GM10266 (cell line): Measurements from ENCODE around the gene SEPTIN12.

ENCODE experiments used
- DNase-seq: peaks from one replicate; pipeline ENCODE4 v3.0.0; 2012; ENCODE audit errors: extremely low spot score
- TF ChIP-seq, protein P1 (sequence below): IDR thresholded peaks from 2 replicates; pipeline ENCODE4 v1.5.1; 2012; ENCODE audit warnings: mild to moderate bottlenecking, low read depth; ENCODE audit not compliant: control insufficient read depth, insufficient read depth; ENCODE audit errors: missing control alignments

The SEPTIN12 gene

DNA sequence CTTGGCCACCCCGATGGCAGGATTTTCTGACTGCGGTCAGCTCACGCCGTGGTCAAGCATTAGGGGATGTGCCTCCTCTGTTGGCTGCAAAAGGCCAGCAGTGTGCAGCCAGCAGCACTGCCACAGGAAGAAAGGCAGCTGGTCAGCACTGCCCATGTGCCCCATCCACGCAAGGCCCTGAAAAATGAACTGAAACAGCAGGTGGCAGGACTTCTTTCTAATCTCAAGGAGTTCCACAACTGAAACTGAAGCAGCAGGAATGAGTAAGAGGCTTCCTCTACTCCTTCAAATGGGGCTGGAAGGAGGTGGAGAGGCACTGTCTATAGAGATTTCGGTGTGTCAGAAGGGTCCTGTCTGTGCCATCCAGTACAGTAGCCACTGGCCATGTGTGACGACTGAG, 24.4 kb downstream of the SEPTIN12 start:
- TF ChIP-seq, protein P1, sequence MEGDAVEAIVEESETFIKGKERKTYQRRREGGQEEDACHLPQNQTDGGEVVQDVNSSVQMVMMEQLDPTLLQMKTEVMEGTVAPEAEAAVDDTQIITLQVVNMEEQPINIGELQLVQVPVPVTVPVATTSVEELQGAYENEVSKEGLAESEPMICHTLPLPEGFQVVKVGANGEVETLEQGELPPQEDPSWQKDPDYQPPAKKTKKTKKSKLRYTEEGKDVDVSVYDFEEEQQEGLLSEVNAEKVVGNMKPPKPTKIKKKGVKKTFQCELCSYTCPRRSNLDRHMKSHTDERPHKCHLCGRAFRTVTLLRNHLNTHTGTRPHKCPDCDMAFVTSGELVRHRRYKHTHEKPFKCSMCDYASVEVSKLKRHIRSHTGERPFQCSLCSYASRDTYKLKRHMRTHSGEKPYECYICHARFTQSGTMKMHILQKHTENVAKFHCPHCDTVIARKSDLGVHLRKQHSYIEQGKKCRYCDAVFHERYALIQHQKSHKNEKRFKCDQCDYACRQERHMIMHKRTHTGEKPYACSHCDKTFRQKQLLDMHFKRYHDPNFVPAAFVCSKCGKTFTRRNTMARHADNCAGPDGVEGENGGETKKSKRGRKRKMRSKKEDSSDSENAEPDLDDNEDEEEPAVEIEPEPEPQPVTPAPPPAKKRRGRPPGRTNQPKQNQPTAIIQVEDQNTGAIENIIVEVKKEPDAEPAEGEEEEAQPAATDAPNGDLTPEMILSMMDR = no peak
- DNase-seq = no peak

DNA sequence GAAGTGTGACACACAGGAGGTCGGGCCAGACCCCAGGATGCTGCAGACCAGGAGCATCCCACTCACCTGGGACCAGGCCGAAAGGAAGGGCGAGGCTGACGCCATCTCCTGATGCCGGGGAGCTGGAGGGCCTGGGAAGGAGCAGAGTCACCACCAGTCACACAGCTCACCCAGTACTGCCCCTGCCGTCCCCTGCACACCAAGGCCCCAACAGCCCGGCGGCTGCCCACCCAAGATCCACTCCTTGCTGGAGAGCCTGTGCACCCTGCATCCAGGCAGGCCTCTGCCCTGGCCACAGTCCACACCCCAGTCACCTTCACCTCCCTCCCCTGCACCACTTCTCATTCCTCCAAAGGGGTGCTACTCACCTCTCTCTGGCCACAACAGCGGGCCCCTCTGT, 25.9 kb downstream of the SEPTIN12 start:
- TF ChIP-seq, protein P1 = no peak
- no peak for DNase-seq

DNA sequence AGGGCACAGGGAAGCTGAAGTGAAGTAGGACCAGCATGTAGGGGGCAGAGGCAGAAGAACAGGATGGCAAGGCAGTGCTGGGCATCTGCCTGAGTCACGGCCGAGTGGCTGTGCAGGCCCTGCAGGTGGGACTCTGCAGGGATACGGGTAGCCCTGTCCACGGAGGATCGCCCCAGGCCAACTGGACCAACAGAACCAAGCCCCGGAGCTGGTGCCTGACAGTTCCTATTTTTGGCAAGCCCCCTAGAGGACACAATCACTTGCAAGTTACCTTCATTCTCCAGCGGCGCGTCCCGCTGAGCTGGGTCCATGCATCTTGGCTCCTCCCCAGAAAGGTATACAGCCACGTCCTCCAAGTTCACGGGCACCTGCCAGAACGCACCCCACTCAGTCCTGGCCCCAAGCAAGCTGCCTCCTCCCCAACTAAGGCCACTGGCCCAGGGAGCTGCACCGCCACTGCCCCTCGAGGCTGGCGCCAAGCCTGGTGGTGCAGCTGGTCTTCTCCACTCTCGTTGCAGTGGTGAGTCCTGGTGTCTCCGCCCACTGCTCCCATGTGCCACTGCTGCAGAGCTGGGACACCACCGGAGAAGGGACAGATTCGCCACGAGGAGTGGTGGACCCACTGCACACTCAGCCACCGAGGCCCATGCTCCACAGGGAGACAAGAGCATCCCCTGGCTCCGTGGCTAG, 27.8 kb downstream of the SEPTIN12 start:
- TF ChIP-seq, protein P1 = no peak
- DNase-seq = no peak

DNA sequence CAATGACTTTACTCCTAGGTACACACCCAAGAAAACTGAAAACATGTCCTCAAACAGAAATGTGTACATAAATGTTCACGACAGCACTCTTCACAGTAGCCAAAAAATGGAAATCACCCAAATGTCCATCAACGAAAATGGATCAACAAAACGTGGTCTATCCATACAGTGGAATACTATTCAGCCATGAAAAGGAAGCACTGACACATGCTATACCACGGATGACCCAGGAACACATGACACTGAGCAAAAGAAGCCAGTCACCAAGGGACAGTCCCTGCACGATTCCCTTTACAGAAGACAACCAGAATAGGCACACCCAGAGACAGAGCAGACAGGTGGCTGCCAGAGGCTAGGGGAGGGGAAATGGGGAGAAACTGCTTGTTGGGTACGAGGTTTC, 32.5 kb downstream of the SEPTIN12 start:
- TF ChIP-seq, protein P1 = no peak
- DNase-seq = no peak

DNA sequence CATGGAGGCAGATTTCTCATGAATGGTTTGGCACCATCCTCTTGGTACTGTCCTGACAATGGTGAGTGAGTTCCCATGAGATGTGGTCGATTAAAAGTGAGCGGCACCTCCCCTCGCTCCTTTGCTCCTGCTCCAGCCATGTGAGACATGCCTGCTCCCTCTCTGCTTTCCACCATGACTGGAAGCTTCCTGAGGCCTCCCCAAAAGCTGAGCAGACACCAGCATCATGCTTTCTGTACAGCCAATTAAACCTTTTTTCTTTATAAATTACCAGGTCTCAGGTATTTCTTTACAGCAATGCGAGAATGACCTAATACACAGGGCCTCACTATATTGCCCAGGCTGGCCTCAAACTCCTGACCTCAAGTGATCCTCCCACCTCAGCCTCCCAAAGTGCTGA, 33.3 kb downstream of the SEPTIN12 start:
- DNase-seq = no peak
- TF ChIP-seq, protein P1 = no peak

DNA sequence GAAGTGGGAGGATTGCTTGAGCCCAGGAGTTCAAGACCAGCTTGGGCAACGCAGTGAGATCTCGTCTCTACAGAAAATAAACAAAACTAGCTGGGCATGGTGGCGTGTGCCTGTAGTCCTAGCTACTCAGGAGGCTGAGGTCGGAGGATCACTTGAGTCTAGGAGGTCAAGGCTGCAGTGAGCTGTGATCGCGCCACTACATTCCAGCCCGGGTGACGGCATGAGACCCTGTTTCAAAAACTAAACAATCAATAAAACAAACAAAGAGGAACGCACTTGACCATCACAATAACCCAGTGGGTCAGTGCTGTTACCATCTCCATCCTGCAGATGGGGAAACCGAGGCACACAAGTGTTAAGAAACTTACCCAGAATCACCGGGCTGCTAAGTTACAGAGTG, 34.9 kb downstream of the SEPTIN12 start:
- TF ChIP-seq, protein P1 = no peak
- no peak for DNase-seq

DNA sequence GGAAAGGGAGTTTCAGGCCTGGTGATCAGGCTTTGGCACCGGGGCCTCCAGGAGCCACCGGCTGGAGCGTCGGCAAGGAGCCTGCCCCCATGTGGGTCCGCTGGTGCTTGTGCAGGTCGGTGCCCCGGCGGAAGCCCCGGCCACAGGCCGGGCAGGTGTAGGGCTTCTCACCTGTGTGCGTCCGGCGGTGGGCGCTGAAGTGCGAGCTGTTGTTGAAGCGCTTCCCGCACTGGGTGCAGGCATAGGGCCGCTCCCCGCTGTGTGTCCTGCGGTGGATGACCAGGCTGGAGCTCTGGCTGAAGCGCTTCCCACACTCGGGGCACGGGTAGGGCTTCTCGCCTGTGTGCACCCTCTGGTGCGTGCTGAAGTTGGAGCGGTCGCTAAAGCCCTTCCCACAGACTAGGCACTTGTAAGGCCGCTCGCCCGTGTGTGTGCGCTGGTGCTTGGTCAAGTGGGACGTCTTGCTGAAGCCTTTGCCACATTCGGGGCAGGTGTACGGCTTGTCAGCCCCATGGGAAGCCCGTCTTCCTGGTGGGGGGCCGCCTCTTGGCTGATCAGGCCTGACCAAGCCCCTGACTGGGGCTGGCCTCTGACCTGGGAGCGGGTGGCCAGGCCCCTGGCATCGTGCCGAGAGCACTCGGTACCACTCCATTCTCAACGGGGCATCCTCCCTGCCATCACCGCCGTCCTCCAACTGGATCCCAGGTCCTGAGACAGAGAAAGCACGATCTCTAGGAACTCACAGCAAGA, 35.6 kb downstream of the SEPTIN12 start:
- TF ChIP-seq, protein P1 = no peak
- DNase-seq = no peak
